SK-N-SH (cell line): ENCODE results near the gene COPS9.

ENCODE experiments used
- CHD2 ChIP-seq: fragments of 150-350 bp; IDR thresholded peaks from 2 replicates; pipeline ENCODE4 v1.6.1; 2018; ENCODE audit warnings: low read length; ENCODE audit not compliant: partially characterized antibody
- EP300 ChIP-seq, 2 experiments: IDR thresholded peaks; 2 replicates each; pipeline versions ENCODE4 v1.4.0 to v1.6.1; 2012; ENCODE audit warnings: borderline replicate concordance in 1 of 2, low read depth in 1 of 2, low read length in 1 of 2
- FOXJ3 ChIP-seq: sonication (generic); formaldehyde crosslinking; IDR thresholded peaks from 2 replicates; pipeline ENCODE4 v1.5.1; 2020; ENCODE audit warnings: mild to moderate bottlenecking, missing genetic modification reagents
- GATA2 ChIP-seq: sonication (generic); formaldehyde crosslinking; IDR thresholded peaks from 2 replicates; pipeline ENCODE4 v1.5.0; 2020; ENCODE audit warnings: mild to moderate bottlenecking, missing genetic modification reagents
- REST ChIP-seq: IDR thresholded peaks from 2 replicates; pipeline ENCODE4 v1.6.1; 2012; ENCODE audit warnings: mild to moderate bottlenecking, low read depth, low read length, moderate library complexity
- RXRA ChIP-seq: IDR thresholded peaks from 2 replicates; pipeline ENCODE4 v1.4.0; 2012; ENCODE audit warnings: low read depth, mild to moderate bottlenecking, borderline replicate concordance
- SIN3A ChIP-seq: IDR thresholded peaks from 2 replicates; pipeline ENCODE4 v1.6.1; 2012; ENCODE audit warnings: low read depth, mild to moderate bottlenecking, low read length, moderate library complexity, borderline replicate concordance
- TEAD4 ChIP-seq: IDR thresholded peaks from 2 replicates; pipeline ENCODE4 v1.4.0; 2012; ENCODE audit warnings: mild to moderate bottlenecking, borderline replicate concordance; ENCODE audit not compliant: insufficient read depth
- YY1 ChIP-seq: IDR thresholded peaks from 2 replicates; pipeline ENCODE4 v1.4.0; 2012; ENCODE audit warnings: low read depth, mild to moderate bottlenecking
- TF ChIP-seq, protein P1 (sequence below): fragments of 200-600 bp; sonication (generic); IDR thresholded peaks from 2 replicates; pipeline ENCODE4 v1.6.1; 2017; ENCODE audit warnings: antibody characterized with exemption, mild to moderate bottlenecking, moderate library complexity
- TF ChIP-seq, protein P2 (sequence below): IDR thresholded peaks from 2 replicates; pipeline ENCODE4 v1.4.0; 2012; ENCODE audit warnings: low read depth
- TF ChIP-seq, protein P3 (sequence below): fragments of 150-350 bp; IDR thresholded peaks from 2 replicates; pipeline ENCODE4 v1.6.1; 2016; ENCODE audit warnings: mild to moderate bottlenecking, low read depth, low read length

GRCh38 chr2:240139666-240140393 is 3.7 kb upstream of the COPS9 start:
- TF ChIP-seq SIN3A (no peak), EP300 (IDR thresholded peaks at IDR 0.05; ENCODE audit: borderline replicate concordance in 1 of 2, low read depth in 1 of 2, low read length in 1 of 2) (no peak), RXRA (no peak), FOXJ3 (CRISPR knock-in tag) (no peak), TEAD4 (no peak), CHD2 (no peak), YY1 (no peak), GATA2 (CRISPR knock-in tag) (no peak), REST (no peak)
- TF ChIP-seq, protein P1, sequence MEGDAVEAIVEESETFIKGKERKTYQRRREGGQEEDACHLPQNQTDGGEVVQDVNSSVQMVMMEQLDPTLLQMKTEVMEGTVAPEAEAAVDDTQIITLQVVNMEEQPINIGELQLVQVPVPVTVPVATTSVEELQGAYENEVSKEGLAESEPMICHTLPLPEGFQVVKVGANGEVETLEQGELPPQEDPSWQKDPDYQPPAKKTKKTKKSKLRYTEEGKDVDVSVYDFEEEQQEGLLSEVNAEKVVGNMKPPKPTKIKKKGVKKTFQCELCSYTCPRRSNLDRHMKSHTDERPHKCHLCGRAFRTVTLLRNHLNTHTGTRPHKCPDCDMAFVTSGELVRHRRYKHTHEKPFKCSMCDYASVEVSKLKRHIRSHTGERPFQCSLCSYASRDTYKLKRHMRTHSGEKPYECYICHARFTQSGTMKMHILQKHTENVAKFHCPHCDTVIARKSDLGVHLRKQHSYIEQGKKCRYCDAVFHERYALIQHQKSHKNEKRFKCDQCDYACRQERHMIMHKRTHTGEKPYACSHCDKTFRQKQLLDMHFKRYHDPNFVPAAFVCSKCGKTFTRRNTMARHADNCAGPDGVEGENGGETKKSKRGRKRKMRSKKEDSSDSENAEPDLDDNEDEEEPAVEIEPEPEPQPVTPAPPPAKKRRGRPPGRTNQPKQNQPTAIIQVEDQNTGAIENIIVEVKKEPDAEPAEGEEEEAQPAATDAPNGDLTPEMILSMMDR: no peak
- TF ChIP-seq, protein P2, sequence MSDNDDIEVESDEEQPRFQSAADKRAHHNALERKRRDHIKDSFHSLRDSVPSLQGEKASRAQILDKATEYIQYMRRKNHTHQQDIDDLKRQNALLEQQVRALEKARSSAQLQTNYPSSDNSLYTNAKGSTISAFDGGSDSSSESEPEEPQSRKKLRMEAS: no peak
- TF ChIP-seq, protein P3, sequence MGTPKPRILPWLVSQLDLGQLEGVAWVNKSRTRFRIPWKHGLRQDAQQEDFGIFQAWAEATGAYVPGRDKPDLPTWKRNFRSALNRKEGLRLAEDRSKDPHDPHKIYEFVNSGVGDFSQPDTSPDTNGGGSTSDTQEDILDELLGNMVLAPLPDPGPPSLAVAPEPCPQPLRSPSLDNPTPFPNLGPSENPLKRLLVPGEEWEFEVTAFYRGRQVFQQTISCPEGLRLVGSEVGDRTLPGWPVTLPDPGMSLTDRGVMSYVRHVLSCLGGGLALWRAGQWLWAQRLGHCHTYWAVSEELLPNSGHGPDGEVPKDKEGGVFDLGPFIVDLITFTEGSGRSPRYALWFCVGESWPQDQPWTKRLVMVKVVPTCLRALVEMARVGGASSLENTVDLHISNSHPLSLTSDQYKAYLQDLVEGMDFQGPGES: no peak
